HAP-1 (cell line): ENCODE results near the gene CSDE1.
A peak's percentile ranks its signal among the peaks of the same experiment; 100 is the strongest.
"Not testable (repeated sequence)": the region's sequence is repeated elsewhere in the genome, so short reads cannot be mapped to it uniquely, and the experiment has no call there.

ENCODE experiments used
- DNase-seq, 2 experiments: peaks; one replicate each; pipeline ENCODE4 v3.0.0-alpha.2; 2016 to 2020; ENCODE audit warnings: low spot score in 2 of 2
- H3K27me3 ChIP-seq: fragments of 250-450 bp; sonication (Bioruptor Pico); 2 replicates; pipeline ENCODE4 v1.5.1; 2020; ENCODE audit warnings: low read depth, mild to moderate bottlenecking, moderate library complexity
- H3K36me3 ChIP-seq: fragments of 250-450 bp; sonication (Bioruptor Pico); replicated peaks from 2 replicates; pipeline ENCODE4 v1.5.1; 2020; ENCODE audit warnings: mild to moderate bottlenecking
- H3K4me1 ChIP-seq: fragments of 250-450 bp; sonication (Bioruptor Pico); 2 replicates; pipeline ENCODE4 v1.5.1; 2020; ENCODE audit warnings: mild to moderate bottlenecking
- H3K4me3 ChIP-seq: fragments of 250-450 bp; sonication (Bioruptor Pico); 2 replicates; pipeline ENCODE4 v1.5.1; 2020; ENCODE audit warnings: mild to moderate bottlenecking, moderate library complexity
- H3K9me3 ChIP-seq: fragments of 250-450 bp; sonication (Bioruptor Pico); 2 replicates; pipeline ENCODE4 v1.5.1; 2020; ENCODE audit warnings: mild to moderate bottlenecking, moderate library complexity
- in situ Hi-C: fragments of 300-500 bp; cut with MboI; formaldehyde crosslinking; loops from 3 replicates; pipeline ENCODE4 v1.14.3; 2020; ENCODE audit warnings: low sequenced_read_pairs, inconsistent platforms, mixed read lengths

The CSDE1 gene

GRCh38 chr1:114758256-114758832 is 560 bp upstream of the CSDE1 start:
- in situ Hi-C loops, result no loop called here
- no peaks in the 10 kb centered on the region for H3K27me3 ChIP-seq
- peak overlapping the region; percentile 100 for H3K4me3 ChIP-seq
- peaks cover 9% of the 10 kb centered on the region for H3K36me3 ChIP-seq
- DNase-seq, result no peak
- no peaks in the 10 kb centered on the region for H3K9me3 ChIP-seq
- H3K4me1 ChIP-seq, result peaks cover 22% of the 10 kb centered on the region

GRCh38 chr1:114756949-114757454 is 782 bp downstream of the CSDE1 start:
- peaks cover 9% of the 10 kb centered on the region for H3K36me3 ChIP-seq
- H3K27me3 ChIP-seq, result no peaks in the 10 kb centered on the region
- DNase-seq, result peak in 1 of 2 experiments; percentile 44
- in situ Hi-C loops, result no loop called here
- peaks cover 28% of the 10 kb centered on the region for H3K4me1 ChIP-seq
- peak overlapping the region; percentile 100 for H3K4me3 ChIP-seq
- H3K9me3 ChIP-seq, result no peaks in the 10 kb centered on the region

GRCh38 chr1:114756009-114756892 is 1.5 kb downstream of the CSDE1 start:
- Histone ChIP-seq H3K9me3 (no peaks in the 10 kb centered on the region), H3K36me3 (peaks cover 9% of the 10 kb centered on the region), H3K27me3 (no peaks in the 10 kb centered on the region), H3K4me3 (peak overlapping the region; percentile 100), H3K4me1 (peaks cover 28% of the 10 kb centered on the region)
- in situ Hi-C loops, result no loop called here
- DNase-seq, result no peak

GRCh38 chr1:114755006-114755931 is 2.5 kb downstream of the CSDE1 start:
- in situ Hi-C loops, result no loop called here
- H3K27me3 ChIP-seq, result no peaks in the 10 kb centered on the region
- DNase-seq, result no peak
- no peaks in the 10 kb centered on the region for H3K9me3 ChIP-seq
- peaks cover 28% of the 10 kb centered on the region for H3K4me1 ChIP-seq
- H3K4me3 ChIP-seq, result peak overlapping the region; percentile 100
- H3K36me3 ChIP-seq, result peaks cover 14% of the 10 kb centered on the region

DNA sequence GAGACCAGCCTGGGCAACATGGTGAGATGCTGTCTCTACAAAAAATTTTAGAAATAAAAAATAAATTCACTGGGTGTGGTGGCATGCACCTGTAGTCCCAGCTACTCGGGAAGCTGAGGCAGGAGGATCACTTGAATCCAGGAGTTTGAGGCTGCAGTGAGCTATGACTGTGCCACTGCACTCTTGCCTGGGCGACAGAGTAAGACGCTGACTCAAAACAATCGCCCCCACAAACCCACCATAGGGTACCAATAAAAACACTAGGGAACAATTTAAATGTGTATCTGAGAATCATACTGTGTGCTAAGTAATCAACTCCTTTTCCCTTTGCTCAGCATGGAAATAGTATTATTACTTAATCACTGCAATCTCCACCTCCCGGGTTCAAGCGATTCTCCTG is 4.1 kb downstream of the CSDE1 start:
- in situ Hi-C loops, H3K9me3 ChIP-seq, H3K27me3 ChIP-seq, H3K4me3 ChIP-seq, DNase-seq: not testable (repeated sequence)
- Histone ChIP-seq H3K4me1 (peaks cover 28% of the 10 kb centered on the region), H3K36me3 (peaks cover 29% of the 10 kb centered on the region)

GRCh38 chr1:114753143-114753542 is 4.6 kb downstream of the CSDE1 start:
- peaks cover 24% of the 10 kb centered on the region for H3K4me1 ChIP-seq
- peaks cover 35% of the 10 kb centered on the region for H3K36me3 ChIP-seq
- H3K9me3 ChIP-seq, result no peaks in the 10 kb centered on the region
- in situ Hi-C loops, result no loop called here
- H3K4me3 ChIP-seq, result no peak overlapping the region
- no peaks in the 10 kb centered on the region for H3K27me3 ChIP-seq
- DNase-seq, result no peak

GRCh38 chr1:114750780-114751179 is 7.0 kb downstream of the CSDE1 start:
- Histone ChIP-seq H3K36me3 (peaks cover 50% of the 10 kb centered on the region), H3K9me3 (no peaks in the 10 kb centered on the region), H3K4me3 (no peak overlapping the region), H3K4me1 (peaks cover 20% of the 10 kb centered on the region), H3K27me3 (no peaks in the 10 kb centered on the region)
- in situ Hi-C loops, result no loop called here
- no peak for DNase-seq

DNA sequence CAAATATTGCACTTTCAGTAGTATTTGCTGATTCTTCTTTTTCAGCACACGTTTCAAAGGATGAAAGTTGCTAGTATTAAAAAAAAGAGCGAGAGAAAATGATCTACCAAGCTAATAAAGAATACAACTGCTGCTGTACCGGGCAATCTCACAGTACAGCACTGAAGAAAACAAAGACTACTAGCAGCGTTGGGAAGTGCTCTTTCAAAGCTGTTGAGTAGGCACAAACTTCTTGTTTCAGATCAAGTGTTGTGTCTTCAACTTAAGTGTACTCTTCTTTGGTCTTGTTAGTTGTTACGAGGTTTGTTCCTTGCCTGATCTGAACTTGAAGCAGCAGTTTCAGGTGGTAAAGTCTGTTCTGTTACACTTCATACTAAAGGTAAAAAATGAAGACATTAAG is 7.9 kb downstream of the CSDE1 start:
- in situ Hi-C loops, result no loop called here
- Histone ChIP-seq H3K4me3 (no peak overlapping the region), H3K27me3 (no peaks in the 10 kb centered on the region), H3K9me3 (no peaks in the 10 kb centered on the region), H3K36me3 (peaks cover 58% of the 10 kb centered on the region), H3K4me1 (peaks cover 13% of the 10 kb centered on the region)
- no peak for DNase-seq

DNA sequence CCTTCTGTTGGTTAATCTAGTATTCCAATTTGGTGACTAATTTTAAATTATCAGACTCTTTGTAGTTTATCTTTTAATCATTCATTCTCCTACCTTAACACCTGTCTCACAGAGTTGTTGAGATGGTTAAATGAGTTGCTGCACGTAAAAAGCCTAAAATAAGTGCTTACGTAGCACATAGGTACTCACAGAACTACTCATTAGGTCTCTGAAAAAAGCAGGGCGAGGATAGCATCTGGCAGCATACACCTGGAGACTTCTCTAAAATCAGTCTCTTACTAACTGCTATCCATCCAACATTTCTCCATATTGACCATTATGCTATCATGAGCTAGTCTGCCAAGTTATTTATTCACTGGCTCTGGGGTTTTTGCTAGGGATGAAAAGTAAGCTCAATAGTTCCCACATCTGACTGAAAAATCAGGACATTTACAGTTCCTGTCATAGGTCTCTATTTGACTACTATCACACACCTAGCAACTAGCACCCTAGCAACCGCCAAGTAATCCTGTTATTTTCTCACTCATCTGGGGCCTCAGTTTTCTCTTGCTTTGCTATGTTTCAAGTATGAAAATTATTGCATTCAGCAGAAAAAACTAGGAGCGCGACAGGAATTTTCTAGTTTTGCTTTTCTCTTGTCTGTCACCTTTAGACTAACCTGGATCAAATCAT is 11.2 kb downstream of the CSDE1 start:
- DNase-seq, result no peak
- no peaks in the 10 kb centered on the region for H3K4me1 ChIP-seq
- H3K36me3 ChIP-seq, result peaks cover 74% of the 10 kb centered on the region
- in situ Hi-C loops, result no loop called here
- no peaks in the 10 kb centered on the region for H3K9me3 ChIP-seq
- H3K27me3 ChIP-seq, result no peaks in the 10 kb centered on the region
- no peak overlapping the region for H3K4me3 ChIP-seq

DNA sequence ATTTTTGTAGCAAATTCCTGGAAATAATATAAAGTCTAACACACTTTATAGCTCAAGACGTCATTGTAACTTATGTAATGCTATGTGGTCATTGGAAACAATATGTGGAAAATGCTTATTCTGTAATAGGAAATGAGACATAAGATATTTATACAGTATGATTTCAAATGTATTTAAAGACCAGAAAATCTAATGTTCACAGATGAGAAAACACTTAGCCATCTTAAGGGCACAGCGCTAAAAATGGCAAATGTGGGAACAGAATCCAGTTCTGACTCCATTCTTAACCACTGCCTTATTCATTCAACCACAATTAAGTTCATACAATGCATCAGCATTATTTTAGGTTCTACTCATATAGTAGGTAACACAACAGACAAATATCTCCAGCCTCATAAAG is 12.5 kb downstream of the CSDE1 start:
- no peak for DNase-seq
- Histone ChIP-seq H3K4me1 (no peaks in the 10 kb centered on the region; the same call in 1 of the 2 replicates), H3K27me3 (no peaks in the 10 kb centered on the region), H3K36me3 (peaks cover 77% of the 10 kb centered on the region), H3K9me3 (no peaks in the 10 kb centered on the region), H3K4me3 (no peak overlapping the region)
- in situ Hi-C loops, result no loop called here

DNA sequence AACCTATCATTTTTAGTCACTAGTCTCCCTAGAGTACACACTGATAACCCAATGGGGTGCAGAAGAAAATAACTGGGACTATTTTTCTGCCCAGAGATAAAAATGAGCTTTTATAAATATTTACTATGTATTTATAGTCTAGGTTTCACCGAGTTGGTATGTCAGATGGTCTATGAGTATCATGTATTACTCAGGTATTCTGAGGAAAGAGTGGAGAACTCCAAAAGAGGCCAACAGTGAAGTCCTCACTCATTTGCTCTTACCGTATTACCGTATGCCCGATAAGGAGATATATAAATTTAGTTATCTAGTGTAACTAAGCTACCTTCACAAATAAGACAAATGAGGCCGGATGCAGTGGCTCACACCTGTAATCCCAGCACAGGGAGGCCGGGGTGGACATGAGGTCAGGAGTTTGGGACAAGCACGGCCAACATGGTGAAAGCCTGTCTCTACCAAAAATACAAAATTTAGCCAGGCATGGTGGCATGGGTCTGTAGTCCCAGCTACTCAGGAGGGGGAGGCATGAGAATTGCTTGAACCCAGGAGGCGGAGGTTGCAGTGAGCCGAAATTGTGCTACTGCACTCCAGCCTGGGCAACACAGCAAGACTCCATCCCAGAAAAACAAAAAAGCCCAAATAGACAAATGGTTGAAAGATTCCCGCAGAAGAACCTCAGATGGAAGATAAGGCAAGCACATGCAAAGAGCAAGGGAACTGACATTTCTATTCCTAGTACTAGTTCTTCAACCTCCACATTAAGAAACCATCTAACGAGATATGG is 15.6 kb downstream of the CSDE1 start:
- in situ Hi-C loops, result no loop called here
- Histone ChIP-seq H3K27me3 (no peaks in the 10 kb centered on the region), H3K9me3 (no peaks in the 10 kb centered on the region), H3K36me3 (peaks cover 72% of the 10 kb centered on the region), H3K4me1 (no peaks in the 10 kb centered on the region; the same call in 1 of the 2 replicates), H3K4me3 (no peak overlapping the region)
- DNase-seq, result no peak

GRCh38 chr1:114740331-114740730 is 17.5 kb downstream of the CSDE1 start:
- Histone ChIP-seq H3K36me3 (peaks cover 72% of the 10 kb centered on the region), H3K4me1 (no peaks in the 10 kb centered on the region; the same call in 1 of the 2 replicates), H3K9me3 (no peaks in the 10 kb centered on the region), H3K4me3 (no peak overlapping the region), H3K27me3 (no peaks in the 10 kb centered on the region)
- DNase-seq, result no peak
- in situ Hi-C loops, result no loop called here
